ENCODE data around the gene SF3B3. TPM values are rescaled to one million over a fixed set of nuclear protein-coding genes. Genes with fewer than 3 reads are reported as not detected.
A peak's percentile ranks its signal among the peaks of the same experiment; 100 is the strongest.

Gene SF3B3
- total and polyA plus RNA-seq, 2 of the 13 experiments (the other 11 are each of a cell fraction or from before 2014, with no cell fraction given) = 157 to 500 TPM

DNA sequence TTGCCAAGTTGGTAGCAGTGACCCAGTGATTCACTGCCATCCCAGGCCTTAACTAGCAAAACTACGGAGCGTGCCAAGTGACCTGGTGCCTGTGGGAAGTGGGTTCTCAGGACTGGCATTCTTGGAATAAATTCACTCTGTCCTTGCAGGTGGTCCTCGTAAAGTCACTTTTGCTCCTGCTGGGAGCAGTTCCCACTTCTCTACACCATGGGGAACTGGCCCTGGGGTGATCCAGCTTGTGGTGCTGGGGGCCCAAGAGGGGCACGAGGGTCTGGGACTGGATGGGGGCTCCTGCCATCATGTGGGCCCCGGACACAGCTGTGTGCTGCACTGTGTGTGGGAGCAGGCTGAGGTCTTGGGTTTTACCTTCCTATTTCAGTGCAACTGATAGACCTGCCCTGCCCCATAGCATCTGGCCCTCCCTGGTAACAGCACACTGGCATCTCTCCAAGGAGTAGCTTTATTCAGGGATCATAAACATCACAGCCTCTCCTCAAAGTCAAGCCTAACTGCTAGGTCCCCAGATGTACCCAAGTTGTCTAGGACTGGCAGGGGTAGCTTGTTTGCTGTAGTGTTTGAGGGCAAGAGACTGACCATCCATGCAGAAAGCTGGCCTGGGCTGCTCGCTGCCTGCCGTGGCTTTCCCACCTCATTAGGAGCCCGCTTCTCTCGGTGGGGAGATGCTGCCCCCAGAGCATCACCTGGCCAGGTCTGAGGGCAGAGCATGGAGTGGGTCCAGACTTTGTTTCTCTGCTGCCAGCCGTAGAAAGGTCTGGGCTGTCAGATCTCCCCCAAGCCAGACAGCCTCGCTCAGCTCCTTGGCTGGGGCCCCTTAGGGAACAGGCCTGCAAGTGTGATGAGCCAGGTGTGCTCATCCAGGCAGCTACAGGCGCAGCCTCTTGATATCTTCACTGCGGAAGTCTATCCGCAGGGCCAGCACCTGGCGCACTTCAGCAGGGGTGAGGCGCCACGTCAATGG, 43.2 kb upstream of the SF3B3 start:
- WGBS (ENCODE audit: low lambda C conversion rate) = 98% methylated on average over 15 of the region's 17 CpGs

DNA sequence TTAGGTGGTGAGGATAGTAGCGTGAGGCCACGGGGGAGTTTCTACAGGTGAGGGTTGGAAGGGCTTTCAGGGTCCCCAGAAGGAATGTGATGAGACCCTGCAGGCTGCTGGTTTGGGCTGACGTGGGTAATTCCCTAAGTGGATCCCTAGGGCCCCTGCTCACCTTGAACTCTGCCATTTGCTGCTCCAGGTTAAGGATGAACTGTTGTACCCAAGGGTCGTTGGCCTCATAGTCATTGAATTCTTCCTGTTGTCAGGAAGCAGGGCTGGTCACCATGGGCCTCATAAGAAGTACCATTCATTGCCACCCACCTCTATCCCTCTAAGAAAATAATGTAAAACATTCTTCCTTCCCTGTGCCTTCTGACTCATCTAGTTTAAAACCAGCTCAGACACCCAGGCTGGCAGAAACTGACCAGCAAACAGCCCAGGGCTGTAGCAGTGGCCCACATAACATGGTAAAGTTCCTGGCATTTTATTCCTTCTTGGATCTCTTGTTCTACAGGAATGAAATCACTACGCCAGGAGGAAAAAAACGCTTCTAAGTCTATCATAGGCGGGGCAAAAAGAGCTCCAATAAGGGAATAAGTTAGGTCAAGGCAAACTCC, 41.6 kb upstream of the SF3B3 start:
- H3K79me2 ChIP-seq (ENCODE audit: insufficient read depth, low read length) = no peaks in the 10 kb centered on the region
- H3K27me3 ChIP-seq (ENCODE audit: control insufficient read depth in 1 of 2, insufficient read depth in 2 of 2, low read length in 2 of 2) = no peaks in the 10 kb centered on the region
- H3K4me2 ChIP-seq (ENCODE audit: low read depth, low read length) = no peak overlapping the region
- H3K4me3 ChIP-seq (replicated peaks in 1 of 3; ENCODE audit: insufficient read depth in 1 of 3, low read depth in 2 of 3, low read length in 3 of 3) = no peak overlapping the region
- H4K20me1 ChIP-seq (ENCODE audit: insufficient read depth, low read length) = no peaks in the 10 kb centered on the region
- no TSS peak for BruUV-seq (replicated peaks)
- H3K4me1 ChIP-seq (ENCODE audit: insufficient read depth, low read length) = peaks cover 12% of the 10 kb centered on the region
- ChIA-PET POLR2A (interaction anchor here (1.0 kb wide), 1 partner anchor 101 kb away, joined by 4 read pairs; no protein-coding TSS in a partner anchor), CTCF (ENCODE audit: low intra/inter-chr PET ratio, low total read pairs) (no interaction called here)
- no peak overlapping the region for H3K9ac ChIP-seq (ENCODE audit: insufficient read depth, low read depth, low read length)
- in situ Hi-C loops (cut with HindIII; ENCODE audit: extremely low pct_ligation_motif_present, low pct_unique_long_range_greater_than_20kb) = no loop called here
- ATAC-seq (peak; percentile 16), FAIRE-seq (no peak), DNase-seq (ENCODE audit: low spot score) (no peak)
- H3K36me3 ChIP-seq (replicated peaks in 1 of 2; ENCODE audit: control insufficient read depth in 1 of 2, insufficient read depth in 2 of 2, low read length in 2 of 2) = peaks cover 32 to 58% of the 10 kb centered on the region in 2 experiments
- 72% methylated on average over 7 of the region's 7 CpGs for WGBS (ENCODE audit: low lambda C conversion rate)
- intact Hi-C loops (cut with micrococcal nuclease; ENCODE audit: unreplicated experiment) = no loop called here
- no peak overlapping the region for H2AFZ ChIP-seq (ENCODE audit: low read length)
- peak overlapping the region; percentile 22 for H3K27ac ChIP-seq (ENCODE audit: extremely low read length, insufficient read depth, low read length)
- no peaks in the 10 kb centered on the region for H3K9me3 ChIP-seq (ENCODE audit: low read length)
- TF ChIP-seq CREM (IDR thresholded peaks at IDR 0.05) = no peak
- no peak for TF ChIP-seq CREM (CRISPR knock-in tag; IDR thresholded peaks at IDR 0.05)
- TF ChIP-seq KDM6A (CRISPR knock-in tag; IDR thresholded peaks at IDR 0.05; ENCODE audit: low read depth) = no peak
- no peak for TF ChIP-seq SYNCRIP (IDR thresholded peaks at IDR 0.05; ENCODE audit: insufficient read depth, low read depth, low read length)
- TF ChIP-seq, protein P1, sequence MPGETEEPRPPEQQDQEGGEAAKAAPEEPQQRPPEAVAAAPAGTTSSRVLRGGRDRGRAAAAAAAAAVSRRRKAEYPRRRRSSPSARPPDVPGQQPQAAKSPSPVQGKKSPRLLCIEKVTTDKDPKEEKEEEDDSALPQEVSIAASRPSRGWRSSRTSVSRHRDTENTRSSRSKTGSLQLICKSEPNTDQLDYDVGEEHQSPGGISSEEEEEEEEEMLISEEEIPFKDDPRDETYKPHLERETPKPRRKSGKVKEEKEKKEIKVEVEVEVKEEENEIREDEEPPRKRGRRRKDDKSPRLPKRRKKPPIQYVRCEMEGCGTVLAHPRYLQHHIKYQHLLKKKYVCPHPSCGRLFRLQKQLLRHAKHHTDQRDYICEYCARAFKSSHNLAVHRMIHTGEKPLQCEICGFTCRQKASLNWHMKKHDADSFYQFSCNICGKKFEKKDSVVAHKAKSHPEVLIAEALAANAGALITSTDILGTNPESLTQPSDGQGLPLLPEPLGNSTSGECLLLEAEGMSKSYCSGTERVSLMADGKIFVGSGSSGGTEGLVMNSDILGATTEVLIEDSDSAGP (CRISPR knock-in tag; IDR thresholded peaks at IDR 0.05; ENCODE audit: borderline replicate concordance) = peak; percentile 20; the same call in 1 of the 2 replicates
- no peak for TF ChIP-seq SMAD3 (CRISPR knock-in tag; IDR thresholded peaks at IDR 0.05)
- 0 out of 2 replicates have a peak, but pooled peaks have one; percentile 8 for TF ChIP-seq RARA (CRISPR knock-in tag; IDR thresholded peaks at IDR 0.05)
- TF ChIP-seq, protein P2, sequence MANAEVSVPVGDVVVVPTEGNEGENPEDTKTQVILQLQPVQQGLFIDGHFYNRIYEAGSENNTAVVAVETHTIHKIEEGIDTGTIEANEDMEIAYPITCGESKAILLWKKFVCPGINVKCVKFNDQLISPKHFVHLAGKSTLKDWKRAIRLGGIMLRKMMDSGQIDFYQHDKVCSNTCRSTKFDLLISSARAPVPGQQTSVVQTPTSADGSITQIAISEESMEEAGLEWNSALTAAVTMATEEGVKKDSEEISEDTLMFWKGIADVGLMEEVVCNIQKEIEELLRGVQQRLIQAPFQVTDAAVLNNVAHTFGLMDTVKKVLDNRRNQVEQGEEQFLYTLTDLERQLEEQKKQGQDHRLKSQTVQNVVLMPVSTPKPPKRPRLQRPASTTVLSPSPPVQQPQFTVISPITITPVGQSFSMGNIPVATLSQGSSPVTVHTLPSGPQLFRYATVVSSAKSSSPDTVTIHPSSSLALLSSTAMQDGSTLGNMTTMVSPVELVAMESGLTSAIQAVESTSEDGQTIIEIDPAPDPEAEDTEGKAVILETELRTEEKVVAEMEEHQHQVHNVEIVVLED (CRISPR knock-in tag; IDR thresholded peaks at IDR 0.05; ENCODE audit: borderline replicate concordance) = no peak
- TF ChIP-seq HNF4A (CRISPR knock-in tag; IDR thresholded peaks at IDR 0.05) = peak; percentile 68

More for the DNA sequence above, 43.2 kb upstream of the SF3B3 start:
- ATAC-seq (no peak), DNase-seq (ENCODE audit: low spot score) (no peak), FAIRE-seq (no peak)
- Histone ChIP-seq H3K4me3 (replicated peaks in 1 of 3; ENCODE audit: insufficient read depth in 1 of 3, low read depth in 2 of 3, low read length in 3 of 3) (no peak overlapping the region), H2AFZ (ENCODE audit: low read length) (no peak overlapping the region), H3K79me2 (ENCODE audit: insufficient read depth, low read length) (no peaks in the 10 kb centered on the region), H3K27me3 (ENCODE audit: control insufficient read depth in 1 of 2, insufficient read depth in 2 of 2, low read length in 2 of 2) (no peaks in the 10 kb centered on the region), H3K9ac (ENCODE audit: insufficient read depth, low read depth, low read length) (no peak overlapping the region), H3K27ac (ENCODE audit: extremely low read length, insufficient read depth, low read length) (no peak overlapping the region), H3K4me1 (ENCODE audit: insufficient read depth, low read length) (peaks cover 12% of the 10 kb centered on the region), H4K20me1 (ENCODE audit: insufficient read depth, low read length) (no peaks in the 10 kb centered on the region), H3K4me2 (ENCODE audit: low read depth, low read length) (no peak overlapping the region), H3K36me3 (replicated peaks in 1 of 2; ENCODE audit: control insufficient read depth in 1 of 2, insufficient read depth in 2 of 2, low read length in 2 of 2) (peaks cover 33 to 58% of the 10 kb centered on the region in 2 experiments), H3K9me3 (ENCODE audit: low read length) (no peaks in the 10 kb centered on the region)
- intact Hi-C loops (cut with micrococcal nuclease; ENCODE audit: unreplicated experiment) = no loop called here
- in situ Hi-C loops (cut with HindIII; ENCODE audit: extremely low pct_ligation_motif_present, low pct_unique_long_range_greater_than_20kb) = no loop called here
- BruUV-seq (replicated peaks) = no TSS peak
- TF ChIP-seq ZFP41 (CRISPR knock-in tag; IDR thresholded peaks at IDR 0.05; ENCODE audit: borderline replicate concordance) (no peak), FIP1L1 (IDR thresholded peaks at IDR 0.05; ENCODE audit: borderline replicate concordance, insufficient read depth, low read depth, low read length) (no peak), PAX8 (CRISPR knock-in tag; IDR thresholded peaks at IDR 0.05; ENCODE audit: borderline replicate concordance) (no peak), ZNF3 (CRISPR knock-in tag; IDR thresholded peaks at IDR 0.05) (no peak), SMAD3 (CRISPR knock-in tag; IDR thresholded peaks at IDR 0.05) (no peak)
- POLR2A ChIA-PET = interaction anchor here (0.6 to 5.7 kb wide), 2 partner anchors 9 to 100 kb away, joined by 4 to 28 read pairs; no protein-coding TSS in a partner anchor
- CTCF ChIA-PET (ENCODE audit: low intra/inter-chr PET ratio, low total read pairs) = no interaction called here
